AG09309 (cell line): ENCODE results near the gene KHDRBS1.

Experiments
- DNase-seq: peaks from one replicate; pipeline ENCODE4 v3.0.0-alpha.2; 2010; ENCODE audit warnings: low read depth
- H3K4me3 ChIP-seq: 2 replicates; pipeline ENCODE4 v1.5.1; 2011; ENCODE audit warnings: mild to moderate bottlenecking, low read depth, low read length, moderate library complexity; ENCODE audit not compliant: control insufficient read depth
- CTCF ChIP-seq: IDR thresholded peaks from 2 replicates; pipeline ENCODE4 v1.5.1; 2011; ENCODE audit warnings: mild to moderate bottlenecking, low read depth, low read length, inconsistent platforms; ENCODE audit not compliant: insufficient read depth, control insufficient read depth; ENCODE audit errors: missing control alignments

KHDRBS1 gene

DNA sequence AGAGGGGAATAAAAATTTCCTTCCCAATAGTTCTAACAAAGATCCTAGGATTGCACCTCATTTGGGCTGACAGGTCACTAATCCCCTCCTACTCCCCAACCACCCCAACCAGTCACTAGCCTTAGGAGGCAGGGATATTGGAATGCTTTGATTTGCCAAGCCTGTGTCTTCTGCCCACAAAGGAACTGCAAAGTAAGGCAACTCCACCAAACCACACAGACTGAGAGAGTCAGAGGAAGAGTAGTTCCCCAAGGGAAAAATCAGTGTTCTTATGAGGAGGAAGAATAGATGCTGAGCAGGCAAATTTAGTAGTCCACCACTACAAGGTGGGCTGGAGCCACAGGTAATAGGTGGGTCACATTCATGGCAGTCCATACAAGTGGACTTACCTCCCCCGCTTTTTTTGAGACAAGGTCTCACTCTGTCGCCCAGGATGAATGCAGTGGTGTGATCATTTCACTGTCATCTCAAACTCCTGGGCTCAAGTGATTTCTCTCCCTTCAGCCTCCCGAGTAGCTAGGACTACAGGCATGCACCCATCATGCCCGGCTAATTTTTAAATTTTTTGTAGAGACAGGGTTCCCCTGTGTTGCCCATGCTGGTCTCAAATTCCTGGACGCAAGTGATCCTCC, 55.4 kb downstream of the KHDRBS1 start:
- peak; percentile 31 for DNase-seq

DNA sequence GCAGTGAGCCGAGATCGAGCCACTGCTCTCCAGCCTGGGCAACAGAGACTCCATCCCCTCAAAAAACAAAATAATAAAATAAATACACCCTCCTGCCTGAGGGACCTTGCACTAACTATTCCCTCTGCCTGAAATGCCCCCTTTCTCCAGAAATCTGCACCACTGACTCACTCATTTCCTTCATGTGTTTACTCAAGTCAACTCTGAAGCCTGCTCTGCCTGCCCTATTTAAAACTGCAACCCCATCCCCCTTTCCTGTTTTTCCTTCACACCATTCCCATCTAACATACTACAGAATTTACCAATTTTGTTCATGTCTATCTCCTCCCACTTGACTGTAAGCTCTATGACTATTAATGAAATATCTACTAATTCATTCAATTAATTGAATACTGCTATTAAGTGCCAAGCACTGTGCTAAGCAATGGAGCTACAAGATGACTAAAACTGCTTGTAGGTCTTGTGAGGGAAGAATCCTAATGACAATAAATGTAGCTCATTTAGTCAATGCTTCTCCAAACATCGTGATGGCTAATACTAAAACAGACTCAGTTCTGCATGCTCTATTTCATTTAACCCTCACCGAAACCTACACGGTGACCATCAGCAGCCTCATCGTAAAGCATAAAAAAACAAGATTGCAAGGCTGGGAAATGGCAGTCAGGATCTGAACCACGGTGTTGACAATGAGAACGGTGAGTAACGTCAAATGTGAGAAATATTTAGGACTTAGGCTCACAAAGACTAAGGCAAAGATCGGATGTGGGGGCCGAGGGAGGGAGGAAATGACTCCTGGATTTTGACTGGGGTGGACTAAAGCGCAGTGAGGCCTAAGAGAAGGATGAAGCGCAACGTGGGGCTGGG, 58.3 kb downstream of the KHDRBS1 start:
- no peak for TF ChIP-seq CTCF
- H3K4me3 ChIP-seq: peak overlapping the region; percentile 97
- peak; percentile 5 for DNase-seq

More for the DNA sequence above, 55.4 kb downstream of the KHDRBS1 start:
- H3K4me3 ChIP-seq: no peak overlapping the region
- TF ChIP-seq CTCF: no peak

DNA sequence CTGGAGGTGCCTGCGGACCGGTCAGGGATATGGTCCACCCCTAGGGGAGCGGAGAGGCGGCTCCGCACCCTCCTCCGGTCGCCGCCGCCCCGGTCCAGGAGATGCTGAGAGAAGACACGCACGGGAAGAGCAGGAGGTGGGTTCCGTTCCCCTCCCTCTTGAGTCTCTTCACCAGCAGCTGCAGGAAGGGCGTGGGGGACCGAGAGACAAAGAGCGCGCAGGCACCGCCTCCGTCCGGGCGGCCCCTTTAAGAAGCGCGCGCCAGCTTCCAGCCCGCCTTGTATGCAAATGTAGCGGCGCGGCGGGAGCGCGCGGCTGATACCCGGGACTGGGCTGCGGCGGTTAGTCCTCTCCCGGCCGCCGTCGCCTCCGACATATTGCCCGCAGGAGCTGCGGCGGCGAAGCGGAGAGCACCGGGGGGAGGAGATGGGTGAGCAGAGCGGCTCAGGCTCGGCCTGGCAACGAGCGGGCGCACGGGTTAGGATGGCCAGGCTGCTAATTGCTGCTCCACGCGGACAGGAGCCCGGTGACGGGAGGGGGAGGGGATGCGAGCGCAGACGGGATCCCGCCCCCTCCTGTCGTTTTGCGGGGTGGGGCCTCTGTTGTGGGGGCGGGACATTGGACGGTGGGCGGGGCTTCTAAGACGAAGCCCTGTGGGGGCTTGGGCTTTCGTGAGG, 59.1 kb downstream of the KHDRBS1 start, which contains the start of gene TMEM39B:
TMEM39B (plus strand) TSS at position 318 of the 677 bp plus-strand sequence; CDS start at position 427, 109 bp downstream.
- peak; percentile 77 for DNase-seq
- H3K4me3 ChIP-seq: peak within 1 kb of the TSS; percentile 97
- TF ChIP-seq CTCF: peak; percentile 9

- TF ChIP-seq CTCF: peak; percentile 26
- DNase-seq: no peak
- peak overlapping the region; percentile 97 for H3K4me3 ChIP-seq
Measured at GRCh38 chr1:32073299-32074229, 59.9 kb downstream of the KHDRBS1 start.

- H3K4me3 ChIP-seq: no peak overlapping the region
- DNase-seq: no peak
- TF ChIP-seq CTCF: no peak
Measured at GRCh38 chr1:32074841-32075240, 61.2 kb downstream of the KHDRBS1 start.

DNA sequence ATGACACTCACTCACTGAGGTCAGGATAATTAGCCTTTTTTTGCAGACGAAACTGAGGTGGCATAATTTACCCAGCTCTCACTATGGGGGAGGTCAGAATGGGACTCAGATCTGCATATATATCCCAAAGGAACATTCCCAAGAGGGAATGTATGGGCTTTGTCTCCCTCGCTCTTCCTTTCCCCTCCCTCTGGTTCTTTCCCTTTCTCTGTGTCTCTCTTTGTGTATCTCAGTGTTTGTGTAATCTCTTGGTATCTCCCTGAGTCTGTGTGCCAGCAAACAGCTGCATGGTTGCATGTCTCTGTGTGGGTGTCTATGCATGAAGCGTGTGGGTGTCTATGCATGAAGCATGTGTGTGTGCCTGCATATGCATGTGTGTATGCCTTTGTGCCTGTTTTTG, 63.8 kb downstream of the KHDRBS1 start:
- TF ChIP-seq CTCF: no peak
- H3K4me3 ChIP-seq: no peak overlapping the region
- DNase-seq: no peak
